Measurements from ENCODE around the gene SEC62. TPM values are rescaled to one million over a fixed set of nuclear protein-coding genes. Genes with fewer than 3 reads are reported as not detected.
"Not testable (repeated sequence)": the region's sequence is repeated elsewhere in the genome, so short reads cannot be mapped to it uniquely, and the experiment has no call there.

The SEC62 gene
- total RNA-seq, 3 donors from 2014 or later (not counting 1 experiment from before 2014, with no cell fraction given), result 83.3 to 88.5 (median 86.6) TPM

- H3K4me1 ChIP-seq (ENCODE audit: control insufficient read depth, insufficient read depth, low read length), result no peaks in the 10 kb centered on the region
- H3K9me3 ChIP-seq (ENCODE audit: control insufficient read depth, insufficient read depth, low read length), result no peaks in the 10 kb centered on the region
- H3K27me3 Mint-ChIP-seq (ENCODE audit: low read depth in 2 of 2), result peaks cover 0 to 6% of the 10 kb centered on the region in 2 donors
- no peak overlapping the region for H3K27ac ChIP-seq (ENCODE audit: low read length)
- H3K36me3 Mint-ChIP-seq, result no peaks in the 10 kb centered on the region
- no peaks in the 10 kb centered on the region for H3K36me3 ChIP-seq (ENCODE audit: control insufficient read depth, insufficient read depth, low read length)
- ATAC-seq (no peak), DNase-seq (no peak)
- H3K4me3 Mint-ChIP-seq, result no peak overlapping the region
- TF ChIP-seq, protein P1, sequence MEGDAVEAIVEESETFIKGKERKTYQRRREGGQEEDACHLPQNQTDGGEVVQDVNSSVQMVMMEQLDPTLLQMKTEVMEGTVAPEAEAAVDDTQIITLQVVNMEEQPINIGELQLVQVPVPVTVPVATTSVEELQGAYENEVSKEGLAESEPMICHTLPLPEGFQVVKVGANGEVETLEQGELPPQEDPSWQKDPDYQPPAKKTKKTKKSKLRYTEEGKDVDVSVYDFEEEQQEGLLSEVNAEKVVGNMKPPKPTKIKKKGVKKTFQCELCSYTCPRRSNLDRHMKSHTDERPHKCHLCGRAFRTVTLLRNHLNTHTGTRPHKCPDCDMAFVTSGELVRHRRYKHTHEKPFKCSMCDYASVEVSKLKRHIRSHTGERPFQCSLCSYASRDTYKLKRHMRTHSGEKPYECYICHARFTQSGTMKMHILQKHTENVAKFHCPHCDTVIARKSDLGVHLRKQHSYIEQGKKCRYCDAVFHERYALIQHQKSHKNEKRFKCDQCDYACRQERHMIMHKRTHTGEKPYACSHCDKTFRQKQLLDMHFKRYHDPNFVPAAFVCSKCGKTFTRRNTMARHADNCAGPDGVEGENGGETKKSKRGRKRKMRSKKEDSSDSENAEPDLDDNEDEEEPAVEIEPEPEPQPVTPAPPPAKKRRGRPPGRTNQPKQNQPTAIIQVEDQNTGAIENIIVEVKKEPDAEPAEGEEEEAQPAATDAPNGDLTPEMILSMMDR (IDR thresholded peaks at IDR 0.05), result no peak
- WGBS (ENCODE audit: insufficient coverage), result 74% methylated on average over 4 of the region's 4 CpGs
- H3K4me3 ChIP-seq (ENCODE audit: low read length), result no peak overlapping the region
- H3K9me3 Mint-ChIP-seq, result no peaks in the 10 kb centered on the region
- peaks cover 8 to 13% of the 10 kb centered on the region in 2 donors for H3K4me1 Mint-ChIP-seq
- intact Hi-C loops (cut with micrococcal nuclease), result no loop called here
- H3K27ac Mint-ChIP-seq, result no peak overlapping the region
- H3K27me3 ChIP-seq (ENCODE audit: control insufficient read depth, insufficient read depth, low read length), result no peaks in the 10 kb centered on the region
Measured at GRCh38 chr3:170010498-170010897, 43.9 kb downstream of the SEC62 start.

DNA sequence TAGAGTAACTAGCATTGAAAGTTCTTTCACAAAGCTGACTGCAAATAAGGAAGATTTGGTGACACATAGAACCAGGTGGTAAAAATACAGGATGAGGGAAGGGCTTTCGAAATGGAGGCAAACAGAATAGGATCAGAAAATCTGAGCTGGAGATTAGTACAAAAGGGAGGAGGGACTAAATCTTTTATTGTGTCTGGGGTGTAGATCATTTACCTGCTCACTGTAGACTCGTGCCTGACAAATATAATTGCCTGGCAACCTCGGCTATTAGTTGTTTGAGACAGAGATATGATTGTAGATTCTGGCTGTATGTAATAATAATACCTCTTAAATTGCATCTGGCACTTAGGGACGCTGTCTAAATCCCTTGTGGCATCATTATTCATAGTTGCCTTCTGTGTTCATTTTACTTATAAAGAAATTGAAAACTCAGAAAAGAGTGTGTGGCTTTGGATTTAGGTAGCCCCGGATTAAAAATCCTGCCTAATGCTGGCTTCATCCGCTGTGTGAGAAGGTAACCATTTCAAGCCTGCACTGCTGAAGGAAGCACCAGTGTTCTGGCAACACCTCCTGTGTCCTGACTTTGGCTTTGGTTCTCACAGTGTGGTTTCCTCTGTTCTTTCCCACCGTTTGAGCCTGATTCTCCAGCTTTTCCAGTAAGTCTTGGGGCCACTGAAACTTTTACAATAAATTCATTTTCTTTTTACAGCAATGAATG lies 46.2 kb downstream of the SEC62 start:
- Histone ChIP-seq H3K9me3 (ENCODE audit: control insufficient read depth, insufficient read depth, low read length) (no peaks in the 10 kb centered on the region), H3K4me1 (ENCODE audit: control insufficient read depth, insufficient read depth, low read length) (no peaks in the 10 kb centered on the region), H3K27me3 (ENCODE audit: control insufficient read depth, insufficient read depth, low read length) (no peaks in the 10 kb centered on the region), H3K27ac (ENCODE audit: low read length) (no peak overlapping the region), H3K36me3 (ENCODE audit: control insufficient read depth, insufficient read depth, low read length) (no peaks in the 10 kb centered on the region), H3K4me3 (ENCODE audit: low read length) (no peak overlapping the region)
- Mint-ChIP-seq H3K4me1 (no peaks in the 10 kb centered on the region), H3K36me3 (no peaks in the 10 kb centered on the region), H3K27me3 (ENCODE audit: low read depth in 2 of 2) (peaks cover 8 to 20% of the 10 kb centered on the region in 2 donors), H3K27ac (no peak overlapping the region), H3K9me3 (no peaks in the 10 kb centered on the region), H3K4me3 (no peak overlapping the region)
- ATAC-seq (no peak), DNase-seq (no peak)
- WGBS (ENCODE audit: insufficient coverage), result 77% methylated on average over 6 of the region's 7 CpGs
- TF ChIP-seq, protein P1 (IDR thresholded peaks at IDR 0.05), result no peak
- intact Hi-C loops (cut with micrococcal nuclease), result no loop called here

DNA sequence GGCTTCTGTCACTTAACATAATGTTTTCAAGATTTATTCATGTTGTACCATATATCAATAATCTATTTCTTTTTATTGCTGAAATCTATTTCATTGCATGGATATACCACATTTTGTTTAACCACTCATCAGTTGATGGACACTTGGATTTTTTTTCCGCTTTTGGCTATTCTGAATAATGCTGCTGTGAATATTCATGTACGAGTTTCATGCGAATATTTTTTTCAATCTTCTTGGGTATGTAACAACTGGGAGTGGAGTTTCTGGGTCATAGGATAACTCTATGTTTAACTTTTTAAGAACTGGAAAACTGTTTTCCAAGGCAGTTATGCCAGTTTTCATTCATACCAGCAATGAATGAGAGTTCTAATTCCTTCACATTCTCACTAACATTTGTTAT lies 49.5 kb downstream of the SEC62 start:
- Mint-ChIP-seq H3K36me3 (no peaks in the 10 kb centered on the region), H3K27ac (no peak overlapping the region), H3K27me3 (ENCODE audit: low read depth in 2 of 2) (peaks cover 13 to 14% of the 10 kb centered on the region in 2 donors), H3K9me3 (no peaks in the 10 kb centered on the region), H3K4me3 (no peak overlapping the region), H3K4me1 (no peaks in the 10 kb centered on the region)
- WGBS (ENCODE audit: insufficient coverage), result 94% methylated on average over 3 of the region's 3 CpGs
- TF ChIP-seq, protein P1 (IDR thresholded peaks at IDR 0.05), result no peak
- Histone ChIP-seq H3K9me3 (ENCODE audit: control insufficient read depth, insufficient read depth, low read length) (no peaks in the 10 kb centered on the region), H3K27ac (ENCODE audit: low read length) (no peak overlapping the region), H3K4me1 (ENCODE audit: control insufficient read depth, insufficient read depth, low read length) (no peaks in the 10 kb centered on the region), H3K36me3 (ENCODE audit: control insufficient read depth, insufficient read depth, low read length) (no peaks in the 10 kb centered on the region), H3K4me3 (ENCODE audit: low read length) (no peak overlapping the region), H3K27me3 (ENCODE audit: control insufficient read depth, insufficient read depth, low read length) (no peaks in the 10 kb centered on the region)
- intact Hi-C loops (cut with micrococcal nuclease), result no loop called here
- DNase-seq (no peak), ATAC-seq (no peak)

DNA sequence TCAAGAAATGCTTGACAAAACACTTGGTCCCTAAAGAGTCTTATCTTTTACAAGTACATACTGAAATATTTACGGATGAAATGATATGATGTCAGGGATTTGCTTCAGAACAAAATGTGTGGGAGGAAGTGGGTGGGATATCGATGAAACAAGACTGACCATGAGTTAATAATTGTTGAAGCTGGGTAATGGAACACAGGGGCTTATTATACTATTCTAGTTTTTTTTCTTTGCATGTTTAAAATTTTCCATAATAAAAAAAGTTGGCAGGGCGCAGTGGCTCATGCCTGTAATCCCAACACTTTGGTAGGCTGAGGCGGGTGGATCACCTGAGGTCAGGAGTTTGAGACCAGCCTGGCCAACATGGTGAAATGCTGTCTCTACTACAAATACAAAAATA lies 52.7 kb downstream of the SEC62 start:
- H3K9me3 ChIP-seq (ENCODE audit: control insufficient read depth, insufficient read depth, low read length); H3K27ac Mint-ChIP-seq; DNase-seq; H3K36me3 ChIP-seq (ENCODE audit: control insufficient read depth, insufficient read depth, low read length); H3K9me3 Mint-ChIP-seq; H3K4me1 ChIP-seq (ENCODE audit: control insufficient read depth, insufficient read depth, low read length); ATAC-seq; H3K27me3 ChIP-seq (ENCODE audit: control insufficient read depth, insufficient read depth, low read length); H3K4me3 Mint-ChIP-seq; H3K36me3 Mint-ChIP-seq; intact Hi-C loops (cut with micrococcal nuclease); H3K4me1 Mint-ChIP-seq; H3K4me3 ChIP-seq (ENCODE audit: low read length); H3K27ac ChIP-seq (ENCODE audit: low read length): not testable (repeated sequence)
- 94% methylated on average over 3 of the region's 4 CpGs for WGBS (ENCODE audit: insufficient coverage)
- peaks cover 14 to 21% of the 10 kb centered on the region in 2 donors for H3K27me3 Mint-ChIP-seq (ENCODE audit: low read depth in 2 of 2)

Data from natural killer cell (primary cell).